B cell (primary cell): ENCODE data around the gene EEF1AKMT4.

Experiments used
- EZH2 ChIP-seq: IDR thresholded peaks from 2 replicates; pipeline ENCODE4 v1.6.1; 2012; ENCODE audit warnings: borderline replicate concordance, low read depth, mild to moderate bottlenecking, moderate library complexity, low read length; ENCODE audit not compliant: insufficient read depth, poor library complexity, severe bottlenecking
- TF ChIP-seq, protein P1 (sequence below): fragments of 200-600 bp; IDR thresholded peaks from one replicate; pipeline ENCODE4 v1.8.0; 2022; ENCODE audit warnings: antibody characterized with exemption, mild to moderate bottlenecking

DNA sequence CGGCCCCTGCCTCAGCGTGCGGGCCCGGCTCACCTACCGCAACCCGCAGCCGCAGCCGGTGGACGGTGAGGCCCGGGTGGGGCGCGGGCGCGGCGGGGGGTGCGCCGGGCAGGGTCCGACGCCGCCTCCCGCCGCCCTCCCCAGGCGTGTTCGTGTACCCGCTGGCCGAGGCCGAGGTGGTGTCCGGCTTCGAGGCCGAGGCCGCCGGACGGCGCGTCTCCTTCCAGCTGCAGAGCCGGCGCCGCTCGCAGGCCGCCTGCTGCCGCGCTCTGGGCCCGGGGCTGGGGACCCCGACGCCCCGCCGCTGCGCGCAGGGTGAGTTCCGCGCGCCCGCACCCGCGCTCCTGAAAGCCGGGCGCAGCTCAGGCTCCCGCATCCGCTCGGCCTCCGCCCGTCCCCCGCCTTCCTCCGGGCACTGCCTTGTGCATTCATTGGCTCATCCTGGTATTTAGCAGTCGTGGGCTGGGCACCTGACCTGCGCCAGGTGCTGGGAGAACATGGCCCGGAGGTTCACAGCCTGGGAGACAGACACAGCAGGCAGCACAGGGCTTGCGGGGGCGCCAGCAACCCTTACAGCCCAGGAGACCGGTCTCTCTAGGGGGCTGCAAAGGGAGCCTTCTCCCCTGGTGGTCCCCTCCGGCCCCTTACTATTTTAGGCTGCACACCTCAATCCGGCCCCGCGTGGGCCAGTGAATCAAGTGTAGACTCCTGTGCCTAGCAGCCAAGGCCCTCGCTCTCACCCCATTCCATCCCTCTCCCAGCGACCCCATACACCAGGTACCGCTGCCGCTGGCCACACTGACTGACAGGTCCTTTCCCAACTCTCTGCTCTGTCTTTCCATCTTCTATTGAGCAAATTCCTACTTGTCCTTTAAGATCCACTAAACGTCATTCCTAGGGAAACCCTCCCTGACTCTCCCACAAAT lies 18.6 kb upstream of the EEF1AKMT4 start:
- TF ChIP-seq, protein P1, sequence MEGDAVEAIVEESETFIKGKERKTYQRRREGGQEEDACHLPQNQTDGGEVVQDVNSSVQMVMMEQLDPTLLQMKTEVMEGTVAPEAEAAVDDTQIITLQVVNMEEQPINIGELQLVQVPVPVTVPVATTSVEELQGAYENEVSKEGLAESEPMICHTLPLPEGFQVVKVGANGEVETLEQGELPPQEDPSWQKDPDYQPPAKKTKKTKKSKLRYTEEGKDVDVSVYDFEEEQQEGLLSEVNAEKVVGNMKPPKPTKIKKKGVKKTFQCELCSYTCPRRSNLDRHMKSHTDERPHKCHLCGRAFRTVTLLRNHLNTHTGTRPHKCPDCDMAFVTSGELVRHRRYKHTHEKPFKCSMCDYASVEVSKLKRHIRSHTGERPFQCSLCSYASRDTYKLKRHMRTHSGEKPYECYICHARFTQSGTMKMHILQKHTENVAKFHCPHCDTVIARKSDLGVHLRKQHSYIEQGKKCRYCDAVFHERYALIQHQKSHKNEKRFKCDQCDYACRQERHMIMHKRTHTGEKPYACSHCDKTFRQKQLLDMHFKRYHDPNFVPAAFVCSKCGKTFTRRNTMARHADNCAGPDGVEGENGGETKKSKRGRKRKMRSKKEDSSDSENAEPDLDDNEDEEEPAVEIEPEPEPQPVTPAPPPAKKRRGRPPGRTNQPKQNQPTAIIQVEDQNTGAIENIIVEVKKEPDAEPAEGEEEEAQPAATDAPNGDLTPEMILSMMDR: no peak
- TF ChIP-seq EZH2: no peak
